Fibroblast of mammary gland (primary cell): ENCODE measurements around the gene STK36.
A peak's percentile ranks its signal among the peaks of the same experiment; 100 is the strongest.

Experiments
- DNase-seq: peaks from one replicate; pipeline ENCODE4 v3.0.0-alpha.2; 2010; ENCODE audit warnings: low read depth
- H3K4me3 ChIP-seq: 2 replicates; pipeline ENCODE4 v1.5.1; 2011; ENCODE audit warnings: low read depth, mild to moderate bottlenecking, low read length, moderate library complexity; ENCODE audit not compliant: control insufficient read depth
- CTCF ChIP-seq: conservative IDR thresholded peaks from 2 replicates; pipeline ENCODE4 v1.5.1; 2011; ENCODE audit warnings: low read depth, low read length, inconsistent platforms; ENCODE audit not compliant: control insufficient read depth, insufficient read depth

Gene STK36

DNA sequence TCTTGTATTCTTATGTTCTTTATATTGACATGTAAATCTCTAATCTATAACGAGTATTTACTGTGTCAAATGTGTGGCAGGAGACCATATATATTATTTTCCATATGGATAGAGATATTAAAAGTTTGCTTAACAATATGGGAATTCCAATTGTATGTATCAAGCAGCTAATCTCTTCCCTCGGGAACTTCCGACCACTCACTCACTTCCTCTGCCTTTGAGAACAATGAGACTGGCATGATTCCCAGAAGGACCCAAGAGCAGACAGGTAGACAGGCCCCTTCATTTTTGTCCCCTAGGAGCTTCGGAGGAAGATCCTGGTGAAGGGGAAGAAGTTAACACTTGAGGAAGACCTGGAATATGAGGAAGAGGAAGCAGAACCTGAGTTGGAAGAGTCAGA, 40.0 kb upstream of the STK36 start:
- DNase-seq: peak; percentile 40
- H3K4me3 ChIP-seq: no peak overlapping the region
- no peak for TF ChIP-seq CTCF

GRCh38 chr2:218635719-218636118, 36.2 kb upstream of the STK36 start:
- TF ChIP-seq CTCF: no peak
- no peak for DNase-seq
- H3K4me3 ChIP-seq: no peak overlapping the region

- DNase-seq: no peak
- no peak overlapping the region for H3K4me3 ChIP-seq
- TF ChIP-seq CTCF: no peak
Measured at GRCh38 chr2:218638372-218638771, 33.5 kb upstream of the STK36 start.

DNA sequence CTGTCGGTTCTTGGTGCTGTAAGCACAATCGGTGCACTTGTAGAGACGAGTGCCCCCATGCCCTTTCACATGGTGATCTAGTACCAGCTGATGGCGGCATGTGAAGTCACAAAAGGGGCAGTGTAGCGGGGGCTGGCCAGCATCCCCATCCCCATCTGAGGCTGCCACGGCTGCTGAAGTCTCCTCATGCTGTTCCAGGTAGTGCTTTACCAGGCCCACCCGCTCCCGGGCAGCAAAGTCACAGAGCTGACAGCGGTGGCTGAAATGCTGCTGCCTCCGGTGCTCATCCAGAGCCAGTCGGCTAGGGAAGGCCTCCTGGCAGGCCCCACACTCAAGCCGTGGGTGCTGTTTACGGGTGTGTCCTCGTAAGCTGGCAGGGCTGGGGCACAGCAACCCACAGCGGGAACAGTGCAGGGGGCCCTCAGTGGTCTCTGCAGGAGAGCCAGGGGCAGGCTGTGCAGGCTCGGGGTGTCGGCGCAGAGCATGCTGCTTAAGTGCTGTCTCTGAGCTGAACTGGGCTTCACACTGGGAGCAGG, 29.7 kb upstream of the STK36 start:
- TF ChIP-seq CTCF: no peak
- no peak overlapping the region for H3K4me3 ChIP-seq
- no peak for DNase-seq

DNA sequence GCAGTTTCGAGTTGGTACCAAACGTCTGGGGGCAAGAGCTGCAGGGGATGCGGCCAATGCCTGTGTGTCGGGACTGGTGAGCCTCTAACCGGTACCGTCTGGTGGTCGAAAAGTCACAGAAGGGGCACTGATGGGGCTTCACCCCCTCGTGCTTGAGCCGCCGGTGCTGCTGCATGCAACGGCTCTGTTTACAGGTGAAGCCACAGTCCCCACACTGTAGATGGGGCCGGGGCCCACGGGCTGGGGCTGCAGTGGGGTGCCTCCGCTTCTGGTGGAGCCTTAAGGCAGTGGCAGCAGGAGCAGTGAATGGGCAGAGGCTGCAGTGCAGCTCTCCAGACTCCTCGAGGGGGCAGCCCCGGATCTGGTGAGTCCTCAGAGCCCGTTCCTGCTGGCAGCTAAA, 29.1 kb upstream of the STK36 start:
- no peak for TF ChIP-seq CTCF
- DNase-seq: no peak
- H3K4me3 ChIP-seq: no peak overlapping the region

DNA sequence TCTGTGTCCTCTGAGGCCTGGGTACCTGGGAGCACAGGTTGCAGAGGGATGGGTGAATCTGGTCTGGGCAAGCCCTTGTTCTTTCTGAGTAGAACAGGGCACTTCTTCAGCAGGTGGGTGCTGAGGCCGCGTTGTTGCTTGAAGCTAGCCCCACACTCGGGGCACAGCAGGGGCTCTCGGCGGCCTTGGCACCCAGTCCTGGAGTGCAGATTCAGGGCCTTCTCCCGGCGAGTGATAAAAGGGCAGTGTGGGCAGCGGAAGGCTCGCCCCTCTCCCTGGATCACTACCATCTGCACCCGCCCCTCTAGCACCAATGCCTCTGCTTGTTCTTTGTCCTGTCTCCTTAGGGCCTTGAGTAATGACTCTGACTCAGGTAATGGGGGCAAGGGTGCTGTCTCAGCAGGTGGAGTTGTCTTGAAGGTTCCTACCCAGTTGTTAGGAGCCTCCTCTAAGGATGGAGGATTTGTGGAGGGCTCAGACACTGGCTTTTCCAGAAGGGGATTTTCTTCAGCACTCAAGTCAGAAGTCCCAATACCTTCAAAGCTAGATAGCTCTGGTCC, 28.1 kb upstream of the STK36 start:
- no peak for TF ChIP-seq CTCF
- no peak overlapping the region for H3K4me3 ChIP-seq

DNA sequence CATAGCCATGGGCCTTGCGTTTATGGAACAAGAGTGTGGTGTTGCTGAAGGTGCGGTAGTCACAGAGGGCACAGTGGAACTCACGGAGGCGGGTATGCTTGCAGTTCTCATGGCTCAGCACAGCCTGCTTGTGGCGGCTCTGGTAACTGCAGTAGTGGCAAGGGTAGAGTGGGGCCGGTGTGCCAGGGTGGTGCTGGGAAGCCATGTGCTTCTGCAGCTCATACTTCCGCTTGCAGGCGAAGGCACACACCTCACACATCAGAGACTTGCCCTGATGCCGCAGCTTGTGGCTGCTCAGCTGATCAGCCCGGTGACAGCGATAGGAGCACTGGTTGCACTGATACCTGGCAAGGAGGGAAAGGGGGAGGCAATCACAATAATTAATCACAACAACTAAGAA, 27.2 kb upstream of the STK36 start:
- no peak for DNase-seq
- H3K4me3 ChIP-seq: no peak overlapping the region
- no peak for TF ChIP-seq CTCF

More for the DNA sequence above, 28.1 kb upstream of the STK36 start:
- DNase-seq: no peak
